ENCODE data around the gene OR51A2. TPM values are rescaled to one million over a fixed set of nuclear protein-coding genes. Genes with fewer than 3 reads are reported as not detected.

The OR51A2 gene
- total RNA-seq, 2 donors from 2014 or later = not detected

DNA sequence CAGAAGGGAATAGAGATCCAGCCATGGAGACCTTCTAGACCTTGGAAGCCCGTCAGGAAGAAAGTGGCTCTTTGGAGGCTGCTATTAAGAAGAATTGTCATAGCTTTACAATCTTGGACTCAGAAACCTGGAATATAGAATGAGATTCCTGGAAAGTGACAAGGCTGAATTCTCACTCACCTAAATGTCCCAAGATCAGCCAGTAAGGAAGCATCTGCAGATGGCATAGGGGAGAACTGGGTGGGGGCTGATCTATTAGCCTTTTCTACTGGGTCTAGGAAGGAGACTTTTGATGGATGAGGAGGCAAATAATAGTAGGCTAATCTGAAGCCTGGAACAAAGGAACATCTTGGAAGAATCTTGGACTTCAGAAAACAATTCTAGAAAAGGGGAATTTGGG lies 31.3 kb downstream of the OR51A2 start, which contains the start of gene OR51G1:
Gene OR51G1 (minus strand): TSS at position 101 of the 400 bp plus-strand sequence. CDS start 0 bp downstream, at position 101.
- H3K9me3 Mint-ChIP-seq = no peaks in the 10 kb centered on the region
- H3K27ac Mint-ChIP-seq = no peak within 1 kb of the TSS

DNA sequence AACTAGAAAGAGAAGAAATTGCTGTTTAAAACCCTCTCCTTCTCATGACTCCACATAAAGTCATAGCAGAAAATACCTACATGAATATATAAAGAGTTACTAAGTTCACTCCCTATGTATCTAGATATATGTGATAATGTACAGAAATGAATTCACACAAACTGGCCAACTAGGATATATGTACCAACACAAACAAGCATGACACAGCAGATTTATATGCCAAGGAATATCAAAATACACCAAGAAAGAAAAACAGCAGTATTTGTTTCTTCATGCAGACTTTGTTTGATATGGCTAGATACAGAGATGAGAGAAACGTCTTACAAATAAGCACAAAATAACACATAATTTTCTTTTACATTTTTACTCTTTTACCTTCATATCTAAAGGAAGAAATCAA lies 33.2 kb downstream of the OR51A2 start:
- Histone ChIP-seq H3K9ac (ENCODE audit: extremely low read depth, low read length, poor library complexity, severe bottlenecking) (no peak overlapping the region), H3K9me3 (ENCODE audit: control insufficient read depth, low read length) (no peaks in the 10 kb centered on the region), H3K27ac (ENCODE audit: low read depth, low read length) (no peak overlapping the region), H3K4me1 (ENCODE audit: control insufficient read depth, insufficient read depth, low read length) (no peaks in the 10 kb centered on the region), H3K4me3 (ENCODE audit: low read length) (no peak overlapping the region), H3K36me3 (ENCODE audit: control insufficient read depth, insufficient read depth, low read length) (no peaks in the 10 kb centered on the region), H3K27me3 (ENCODE audit: control insufficient read depth, insufficient read depth, low read length, poor library complexity, severe bottlenecking) (no peaks in the 10 kb centered on the region)
- DNase-seq = no peak
- H3K4me3 Mint-ChIP-seq = no peak overlapping the region
- TF ChIP-seq, protein P1, sequence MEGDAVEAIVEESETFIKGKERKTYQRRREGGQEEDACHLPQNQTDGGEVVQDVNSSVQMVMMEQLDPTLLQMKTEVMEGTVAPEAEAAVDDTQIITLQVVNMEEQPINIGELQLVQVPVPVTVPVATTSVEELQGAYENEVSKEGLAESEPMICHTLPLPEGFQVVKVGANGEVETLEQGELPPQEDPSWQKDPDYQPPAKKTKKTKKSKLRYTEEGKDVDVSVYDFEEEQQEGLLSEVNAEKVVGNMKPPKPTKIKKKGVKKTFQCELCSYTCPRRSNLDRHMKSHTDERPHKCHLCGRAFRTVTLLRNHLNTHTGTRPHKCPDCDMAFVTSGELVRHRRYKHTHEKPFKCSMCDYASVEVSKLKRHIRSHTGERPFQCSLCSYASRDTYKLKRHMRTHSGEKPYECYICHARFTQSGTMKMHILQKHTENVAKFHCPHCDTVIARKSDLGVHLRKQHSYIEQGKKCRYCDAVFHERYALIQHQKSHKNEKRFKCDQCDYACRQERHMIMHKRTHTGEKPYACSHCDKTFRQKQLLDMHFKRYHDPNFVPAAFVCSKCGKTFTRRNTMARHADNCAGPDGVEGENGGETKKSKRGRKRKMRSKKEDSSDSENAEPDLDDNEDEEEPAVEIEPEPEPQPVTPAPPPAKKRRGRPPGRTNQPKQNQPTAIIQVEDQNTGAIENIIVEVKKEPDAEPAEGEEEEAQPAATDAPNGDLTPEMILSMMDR (conservative IDR thresholded peaks at IDR 0.05) = no peak
- no peaks in the 10 kb centered on the region for H3K36me3 Mint-ChIP-seq (ENCODE audit: low read depth)
- H3K27me3 Mint-ChIP-seq (ENCODE audit: insufficient read depth) = peaks cover 13% of the 10 kb centered on the region
- no peaks in the 10 kb centered on the region for H3K4me1 Mint-ChIP-seq
- H3K9me3 Mint-ChIP-seq = no peaks in the 10 kb centered on the region
- H3K27ac Mint-ChIP-seq = no peak overlapping the region
- 81 to 100% methylated on average over 1 of the region's 1 CpG for WGBS, 2 experiments (ENCODE audit: insufficient coverage in 1 of 2, insufficient read length in 1 of 2)

More for the DNA sequence above, 31.3 kb downstream of the OR51A2 start, which contains the start of gene OR51G1:
- DNase-seq = no peak
- TF ChIP-seq, protein P1 (conservative IDR thresholded peaks at IDR 0.05) = no peak
- no peaks in the 10 kb centered on the region for H3K36me3 ChIP-seq (ENCODE audit: control insufficient read depth, insufficient read depth, low read length)
- H3K9ac ChIP-seq (ENCODE audit: extremely low read depth, low read length, poor library complexity, severe bottlenecking) = no peak within 1 kb of the TSS
- H3K4me3 ChIP-seq (ENCODE audit: low read length) = no peak within 1 kb of the TSS
- H3K9me3 ChIP-seq (ENCODE audit: control insufficient read depth, low read length) = no peaks in the 10 kb centered on the region
- H3K4me3 Mint-ChIP-seq = no peak within 1 kb of the TSS
- H3K27me3 Mint-ChIP-seq (ENCODE audit: insufficient read depth) = peaks cover 13% of the 10 kb centered on the region
- H3K4me1 Mint-ChIP-seq = no peaks in the 10 kb centered on the region
- H3K27me3 ChIP-seq (ENCODE audit: control insufficient read depth, insufficient read depth, low read length, poor library complexity, severe bottlenecking) = no peaks in the 10 kb centered on the region
- 63 to 84% methylated on average over 1 of the region's 1 CpG for WGBS, 2 experiments (ENCODE audit: insufficient coverage in 1 of 2, insufficient read length in 1 of 2)
- H3K27ac ChIP-seq (ENCODE audit: low read depth, low read length) = no peak within 1 kb of the TSS
- H3K4me1 ChIP-seq (ENCODE audit: control insufficient read depth, insufficient read depth, low read length) = no peaks in the 10 kb centered on the region
- H3K36me3 Mint-ChIP-seq (ENCODE audit: low read depth) = no peaks in the 10 kb centered on the region

DNA sequence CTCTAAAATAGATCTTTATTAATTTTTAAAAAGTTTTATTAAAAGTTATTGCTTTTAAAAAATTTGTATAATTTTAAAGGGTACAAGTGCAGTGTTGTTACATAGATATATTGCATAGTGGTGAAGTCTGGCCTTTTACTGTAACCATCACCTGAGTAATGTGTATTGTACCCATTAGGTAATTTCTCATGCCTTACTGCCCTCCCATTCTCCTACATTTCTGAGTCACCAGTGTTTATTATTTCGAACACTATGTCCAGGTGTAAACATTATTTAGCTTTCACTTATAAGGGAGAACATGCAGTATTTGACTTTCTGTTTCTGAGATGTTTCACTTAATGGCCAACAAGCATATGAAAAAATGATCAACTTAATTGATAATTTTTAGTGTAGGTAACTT lies 33.7 kb downstream of the OR51A2 start:
- Histone ChIP-seq H3K9me3 (ENCODE audit: control insufficient read depth, low read length) (no peaks in the 10 kb centered on the region), H3K27ac (ENCODE audit: low read depth, low read length) (no peak overlapping the region), H3K4me1 (ENCODE audit: control insufficient read depth, insufficient read depth, low read length) (no peaks in the 10 kb centered on the region), H3K27me3 (ENCODE audit: control insufficient read depth, insufficient read depth, low read length, poor library complexity, severe bottlenecking) (no peaks in the 10 kb centered on the region), H3K4me3 (ENCODE audit: low read length) (no peak overlapping the region), H3K36me3 (ENCODE audit: control insufficient read depth, insufficient read depth, low read length) (no peaks in the 10 kb centered on the region), H3K9ac (ENCODE audit: extremely low read depth, low read length, poor library complexity, severe bottlenecking) (no peak overlapping the region)
- H3K4me1 Mint-ChIP-seq = no peaks in the 10 kb centered on the region
- WGBS, 2 experiments (ENCODE audit: insufficient coverage in 1 of 2, insufficient read length in 1 of 2) = 86 to 100% methylated on average over 1 of the region's 1 CpG
- TF ChIP-seq, protein P1 (conservative IDR thresholded peaks at IDR 0.05) = no peak
- H3K27ac Mint-ChIP-seq = no peak overlapping the region
- no peaks in the 10 kb centered on the region for H3K9me3 Mint-ChIP-seq
- H3K36me3 Mint-ChIP-seq (ENCODE audit: low read depth) = no peaks in the 10 kb centered on the region
- no peak overlapping the region for H3K4me3 Mint-ChIP-seq
- DNase-seq = no peak
- H3K27me3 Mint-ChIP-seq (ENCODE audit: insufficient read depth) = peaks cover 11% of the 10 kb centered on the region

All from endodermal cell (in vitro differentiated cells).